NK-92 (cell line): ENCODE data around the gene RFK.
"Not testable (repeated sequence)": the region's sequence is repeated elsewhere in the genome, so short reads cannot be mapped to it uniquely, and the experiment has no call there.

Source experiments
- DNase-seq: peaks from one replicate; lab custom pipeline; 2025; ENCODE audit not compliant: unreplicated experiment; lab: John Stamatoyannopoulos, UW

RFK gene

GRCh38 chr9:76372336-76372735, 21.9 kb downstream of the RFK start:
- DNase-seq, result no peak

- no peak for DNase-seq
These were observed 22.3 kb downstream of the RFK start for GRCh38 chr9:76371901-76372300.

GRCh38 chr9:76370396-76371023, 23.7 kb downstream of the RFK start:
- DNase-seq, result no peak

GRCh38 chr9:76369583-76369982, 24.6 kb downstream of the RFK start:
- no peak for DNase-seq

- no peak for DNase-seq
These were observed 28.0 kb downstream of the RFK start for GRCh38 chr9:76366275-76366674.

GRCh38 chr9:76365028-76365427, 29.2 kb downstream of the RFK start:
- DNase-seq, result no peak

GRCh38 chr9:76363032-76363395, 31.2 kb downstream of the RFK start:
- DNase-seq, result no peak

GRCh38 chr9:76362332-76363031, 31.7 kb downstream of the RFK start:
- not testable (repeated sequence) for DNase-seq

- DNase-seq, result no peak
These were observed 34.5 kb downstream of the RFK start for GRCh38 chr9:76359766-76360165.

GRCh38 chr9:76359365-76359764, 34.9 kb downstream of the RFK start:
- DNase-seq, result no peak

GRCh38 chr9:76358628-76359280, 35.5 kb downstream of the RFK start:
- DNase-seq, result no peak

GRCh38 chr9:76357555-76357954, 36.7 kb downstream of the RFK start:
- no peak for DNase-seq

GRCh38 chr9:76355886-76356285, 38.3 kb downstream of the RFK start:
- no peak for DNase-seq

GRCh38 chr9:76354221-76354620, 40.0 kb downstream of the RFK start:
- no peak for DNase-seq

GRCh38 chr9:76353280-76353679, 40.9 kb downstream of the RFK start:
- no peak for DNase-seq

GRCh38 chr9:76352026-76352620, 42.1 kb downstream of the RFK start:
- no peak for DNase-seq

GRCh38 chr9:76351006-76351405, 43.2 kb downstream of the RFK start:
- DNase-seq, result no peak

GRCh38 chr9:76349865-76350264, 44.4 kb downstream of the RFK start:
- no peak for DNase-seq

GRCh38 chr9:76342858-76343257, 51.4 kb downstream of the RFK start:
- DNase-seq, result no peak

GRCh38 chr9:76342201-76342600, 52.0 kb downstream of the RFK start:
- no peak for DNase-seq

- no peak for DNase-seq
These were observed 52.6 kb downstream of the RFK start for GRCh38 chr9:76341616-76342015.

- DNase-seq, result no peak
These were observed 55.8 kb downstream of the RFK start for GRCh38 chr9:76338418-76338817.
